MCF 10A (cell line): ENCODE data around the gene METTL23. TPM values are rescaled to one million over a fixed set of nuclear protein-coding genes. Genes with fewer than 3 reads are reported as not detected.

Experiments used
- BruUV-seq: library from RNA; stranded (reverse); fragments of 400-500 nt; replicated peaks from 2 replicates; lab custom pipeline; 2021; lab: Mats Ljungman, UMichigan
- CTCF ChIA-PET: fragments of 300-600 bp; sonication (Branson Sonifier 250); formaldehyde crosslinking; extraction: SDS; loops from one replicate; lab custom pipeline; 2021; ENCODE audit warnings: antibody characterized with exemption, inconsistent platforms; lab: Yijun Ruan, JAX
- POLR2A ChIA-PET: fragments of 300-600, 350-650 bp; sonication (Branson Sonifier 250); formaldehyde crosslinking; extraction: SDS; loops from one replicate; lab custom pipeline; 2020; ENCODE audit warnings: antibody characterized with exemption, inconsistent platforms; lab: Yijun Ruan, JAX
- DNase-seq: peaks from one replicate; pipeline ENCODE4 v3.0.0-alpha.2; 2018; ENCODE audit not compliant: unreplicated experiment
- H3K27ac Mint-ChIP-seq: one replicate; pipeline ENCODE4 v1.8.0; 2022; ENCODE audit warnings: mild to moderate bottlenecking, low read depth, mixed read lengths; ENCODE audit not compliant: unreplicated experiment
- H3K27me3 Mint-ChIP-seq: one replicate; pipeline ENCODE4 v1.8.0; 2022; ENCODE audit warnings: mixed read lengths; ENCODE audit not compliant: insufficient read depth, unreplicated experiment
- H3K36me3 Mint-ChIP-seq: one replicate; pipeline ENCODE4 v1.8.0; 2022; ENCODE audit warnings: mild to moderate bottlenecking, moderate library complexity, mixed read lengths; ENCODE audit not compliant: insufficient read depth, unreplicated experiment
- H3K4me1 Mint-ChIP-seq: one replicate; pipeline ENCODE4 v1.8.0; 2022; ENCODE audit warnings: mixed read lengths; ENCODE audit not compliant: insufficient read depth, unreplicated experiment
- H3K4me3 Mint-ChIP-seq: one replicate; pipeline ENCODE4 v1.8.0; 2022; ENCODE audit warnings: mild to moderate bottlenecking, moderate library complexity, mixed read lengths; ENCODE audit not compliant: unreplicated experiment
- H3K9me3 Mint-ChIP-seq: one replicate; pipeline ENCODE4 v1.8.0; 2022; ENCODE audit warnings: mixed read lengths; ENCODE audit not compliant: unreplicated experiment
- intact Hi-C: fragments of 100-400 bp; cut with micrococcal nuclease; formaldehyde crosslinking; loops from 2 replicates; pipeline ENCODE4 v1.14.1; 2022
- total RNA-seq: library from RNA; stranded (reverse); gene quantifications from 2 replicates; pipeline ENCODE4 v1.2.3, GENCODE V29; 2022
- TF ChIP-seq, protein P1 (sequence below): fragments of 200-600 bp; IDR thresholded peaks from one replicate; pipeline ENCODE4 v1.8.0; 2022; ENCODE audit warnings: antibody characterized with exemption, mild to moderate bottlenecking; ENCODE audit not compliant: unreplicated experiment

METTL23 gene
- total RNA-seq, 1 experiment from 2014 or later, result 35.1 TPM

DNA sequence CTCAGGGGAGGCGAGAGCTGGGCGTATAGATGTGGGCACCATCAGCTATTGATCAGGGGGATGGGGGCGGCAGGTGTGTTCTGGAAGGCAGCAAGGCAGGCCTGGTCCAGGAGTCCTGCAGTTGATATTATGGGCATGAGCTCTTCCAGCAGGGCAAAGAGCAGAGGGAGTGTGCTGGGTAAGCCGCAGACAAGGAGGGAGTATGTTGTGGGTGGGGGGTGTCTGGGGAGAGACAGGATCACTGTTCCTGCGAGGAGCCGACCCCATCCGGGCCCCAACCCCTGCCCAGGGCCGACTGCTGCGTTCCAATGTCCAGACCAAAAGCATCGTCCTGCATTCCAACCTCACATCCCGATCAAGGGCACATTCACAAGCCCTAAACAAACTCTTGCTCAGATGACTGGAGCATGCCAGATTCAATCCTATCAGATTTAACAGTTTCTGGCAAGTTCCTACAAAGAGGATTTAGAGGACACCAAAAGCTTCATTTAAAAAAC, 25.1 kb upstream of the METTL23 start:
- Mint-ChIP-seq H3K27ac (no peak overlapping the region), H3K27me3 (no peaks in the 10 kb centered on the region), H3K4me3 (no peak overlapping the region), H3K9me3 (no peaks in the 10 kb centered on the region), H3K4me1 (peaks cover 10% of the 10 kb centered on the region), H3K36me3 (no peaks in the 10 kb centered on the region)
- ChIA-PET POLR2A (no interaction called here), CTCF (interaction anchor here (0.5 to 1.2 kb wide), 3 partner anchors 10 to 264 kb away, joined by 3 read pairs; no protein-coding TSS in a partner anchor)
- no peak for DNase-seq
- intact Hi-C loops, result no loop called here
- no TSS peak for BruUV-seq
- TF ChIP-seq, protein P1, sequence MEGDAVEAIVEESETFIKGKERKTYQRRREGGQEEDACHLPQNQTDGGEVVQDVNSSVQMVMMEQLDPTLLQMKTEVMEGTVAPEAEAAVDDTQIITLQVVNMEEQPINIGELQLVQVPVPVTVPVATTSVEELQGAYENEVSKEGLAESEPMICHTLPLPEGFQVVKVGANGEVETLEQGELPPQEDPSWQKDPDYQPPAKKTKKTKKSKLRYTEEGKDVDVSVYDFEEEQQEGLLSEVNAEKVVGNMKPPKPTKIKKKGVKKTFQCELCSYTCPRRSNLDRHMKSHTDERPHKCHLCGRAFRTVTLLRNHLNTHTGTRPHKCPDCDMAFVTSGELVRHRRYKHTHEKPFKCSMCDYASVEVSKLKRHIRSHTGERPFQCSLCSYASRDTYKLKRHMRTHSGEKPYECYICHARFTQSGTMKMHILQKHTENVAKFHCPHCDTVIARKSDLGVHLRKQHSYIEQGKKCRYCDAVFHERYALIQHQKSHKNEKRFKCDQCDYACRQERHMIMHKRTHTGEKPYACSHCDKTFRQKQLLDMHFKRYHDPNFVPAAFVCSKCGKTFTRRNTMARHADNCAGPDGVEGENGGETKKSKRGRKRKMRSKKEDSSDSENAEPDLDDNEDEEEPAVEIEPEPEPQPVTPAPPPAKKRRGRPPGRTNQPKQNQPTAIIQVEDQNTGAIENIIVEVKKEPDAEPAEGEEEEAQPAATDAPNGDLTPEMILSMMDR, result no peak

DNA sequence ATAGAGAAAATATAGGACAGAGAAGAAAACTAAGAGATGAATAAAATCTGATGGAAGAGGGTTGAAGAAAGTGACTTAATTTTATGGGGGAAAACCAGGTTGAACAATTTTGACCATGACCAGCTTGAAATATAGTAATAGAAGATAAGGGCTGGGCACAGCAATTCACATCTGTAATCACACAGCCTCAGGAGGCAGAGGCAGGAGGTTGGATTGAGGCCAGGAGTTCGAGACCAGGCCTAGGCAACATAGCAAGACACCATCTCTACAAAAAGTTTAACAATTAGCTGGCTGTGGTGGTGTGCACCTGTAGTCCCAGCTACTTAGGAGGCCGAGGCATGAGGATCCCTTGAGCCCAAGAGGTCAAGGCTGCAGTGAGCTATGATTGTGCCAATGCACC, 24.6 kb upstream of the METTL23 start:
- Mint-ChIP-seq H3K4me3 (no peak overlapping the region), H3K27me3 (no peaks in the 10 kb centered on the region), H3K36me3 (no peaks in the 10 kb centered on the region), H3K4me1 (peaks cover 10% of the 10 kb centered on the region), H3K9me3 (no peaks in the 10 kb centered on the region), H3K27ac (no peak overlapping the region)
- DNase-seq, result no peak
- intact Hi-C loops, result no loop called here
- ChIA-PET POLR2A (no interaction called here), CTCF (interaction anchor here (0.6 to 1.2 kb wide), 2 partner anchors 11 to 264 kb away, joined by 3 read pairs; no protein-coding TSS in a partner anchor)
- TF ChIP-seq, protein P1, result no peak
- BruUV-seq, result no TSS peak

DNA sequence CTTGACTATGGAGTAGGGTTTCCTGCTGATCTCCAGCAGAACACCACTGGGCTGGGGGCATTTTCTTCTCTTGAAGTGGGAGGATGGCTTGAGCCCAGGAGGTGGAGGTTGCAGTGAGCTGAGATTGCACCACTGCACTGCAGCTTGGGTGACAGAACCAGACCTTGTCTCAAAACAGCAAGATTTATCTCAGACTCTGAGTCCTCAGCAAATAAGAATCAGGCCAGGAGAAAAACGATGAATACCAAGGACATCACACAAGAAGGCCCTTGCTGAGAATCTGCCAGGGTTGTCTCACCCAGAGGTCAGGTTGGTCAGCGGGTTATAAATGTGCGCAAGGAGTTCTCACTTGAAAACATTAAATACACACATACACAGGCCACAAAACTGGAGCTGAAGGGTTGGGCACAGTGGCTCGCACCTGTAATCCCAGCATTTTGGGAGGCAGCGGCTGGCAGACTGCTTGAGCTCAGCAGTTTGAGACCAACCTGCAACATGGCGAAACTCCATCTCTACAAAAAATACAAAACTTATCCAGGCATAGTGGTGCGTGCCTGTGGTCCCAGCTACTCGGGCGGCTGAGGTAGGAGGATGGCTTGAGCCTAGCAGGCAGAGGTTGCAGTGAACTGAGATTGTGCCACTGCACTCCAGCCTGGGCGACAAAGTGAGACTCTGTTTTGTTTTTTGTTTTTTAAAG, 23.6 kb upstream of the METTL23 start:
- BruUV-seq, result no TSS peak
- no peak overlapping the region for H3K27ac Mint-ChIP-seq
- DNase-seq, result no peak
- peaks cover 10% of the 10 kb centered on the region for H3K4me1 Mint-ChIP-seq
- no peaks in the 10 kb centered on the region for H3K36me3 Mint-ChIP-seq
- no peaks in the 10 kb centered on the region for H3K27me3 Mint-ChIP-seq
- CTCF ChIA-PET, result no interaction called here
- H3K9me3 Mint-ChIP-seq, result no peaks in the 10 kb centered on the region
- TF ChIP-seq, protein P1, result no peak
- intact Hi-C loops, result no loop called here
- H3K4me3 Mint-ChIP-seq, result no peak overlapping the region
- POLR2A ChIA-PET, result interaction anchor here (1.3 kb wide), 1 partner anchor 31 kb away, joined by 3 read pairs; no protein-coding TSS in a partner anchor

DNA sequence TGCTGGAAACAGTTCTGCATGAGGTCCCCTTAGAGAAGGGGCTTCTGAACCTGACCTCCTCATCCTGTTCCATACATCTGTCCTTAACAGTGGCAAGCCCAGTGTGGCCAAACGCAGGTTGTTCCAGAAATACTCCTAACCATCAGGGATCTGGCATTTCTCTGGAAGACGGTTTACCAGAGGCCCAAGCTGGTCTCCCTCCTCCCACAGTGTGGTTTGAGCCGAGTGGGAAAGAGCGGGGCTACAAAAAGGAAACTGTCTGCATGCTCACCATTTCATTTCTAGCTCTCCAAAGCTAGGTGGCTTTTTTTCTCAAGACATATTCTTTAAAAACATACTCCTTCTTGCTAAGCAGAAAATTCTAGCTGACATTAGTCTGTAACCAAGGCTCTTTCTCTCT, 21.8 kb upstream of the METTL23 start:
- ChIA-PET POLR2A (interaction anchor here (1.0 kb wide), 1 partner anchor 33 kb away, joined by 3 read pairs; no protein-coding TSS in a partner anchor), CTCF (interaction anchor here (0.7 kb wide), 1 partner anchor 316 kb away, joined by 3 read pairs; no protein-coding TSS in a partner anchor)
- intact Hi-C loops, result no loop called here
- H3K27ac Mint-ChIP-seq, result no peak overlapping the region
- peaks cover 18% of the 10 kb centered on the region for H3K4me1 Mint-ChIP-seq
- TF ChIP-seq, protein P1, result no peak
- no peaks in the 10 kb centered on the region for H3K9me3 Mint-ChIP-seq
- no peaks in the 10 kb centered on the region for H3K27me3 Mint-ChIP-seq
- H3K36me3 Mint-ChIP-seq, result no peaks in the 10 kb centered on the region
- H3K4me3 Mint-ChIP-seq, result no peak overlapping the region
- no TSS peak for BruUV-seq
- DNase-seq, result no peak
